MM.1S (cell line): Measurements from ENCODE around the gene IL17D.

ENCODE experiments used
- CTCF ChIP-seq: fragments of 300-600 bp; sonication (generic); IDR thresholded peaks from 2 replicates; pipeline ENCODE4 v1.5.1; 2016; ENCODE audit warnings: antibody characterized with exemption, low read length, mixed read lengths
- EZH2phosphoT487 ChIP-seq: fragments of 300-600 bp; sonication (generic); IDR thresholded peaks from 2 replicates; pipeline ENCODE4 v1.6.1; 2018; ENCODE audit warnings: antibody characterized with exemption, low read length

- no peak for TF ChIP-seq EZH2phosphoT487
- TF ChIP-seq CTCF, result no peak
Measured at GRCh38 chr13:20769091-20769490, 65.6 kb downstream of the IL17D start.
